HL-60 (cell line): Measurements from ENCODE around the gene SNTB2.

ENCODE experiments used
- DNase-seq, 2 experiments: peaks; one replicate each; pipeline ENCODE4 v3.0.0-alpha.2; 2010 to 2020; ENCODE audit warnings: low read depth in 1 of 2, low spot score in 1 of 2
- H3K27ac ChIP-seq: fragments of 250-450 bp; sonication (Bioruptor Pico); replicated peaks from 2 replicates; pipeline ENCODE4 v1.5.1; 2020; ENCODE audit warnings: mild to moderate bottlenecking, moderate library complexity
- H3K27me3 ChIP-seq: fragments of 250-450 bp; sonication (Bioruptor Pico); 2 replicates; pipeline ENCODE4 v1.5.1; 2021; ENCODE audit warnings: mild to moderate bottlenecking, moderate library complexity; ENCODE audit not compliant: insufficient read depth, poor library complexity, severe bottlenecking
- H3K4me3 ChIP-seq: replicated peaks from 2 replicates; pipeline ENCODE4 v1.5.1; 2011; ENCODE audit warnings: mild to moderate bottlenecking, control low read depth, low read length; ENCODE audit not compliant: insufficient read depth
- GABPA ChIP-seq: IDR thresholded peaks from 2 replicates; pipeline ENCODE4 v1.6.1; 2012; ENCODE audit warnings: low read depth
- POLR2AphosphoS5 ChIP-seq: IDR thresholded peaks from 2 replicates; pipeline ENCODE4 v1.6.1; 2012; ENCODE audit warnings: low read depth
- SPI1 ChIP-seq: IDR thresholded peaks from 2 replicates; pipeline ENCODE4 v1.6.1; 2012; ENCODE audit warnings: low read depth, mild to moderate bottlenecking, borderline replicate concordance
- TF ChIP-seq, protein P1 (sequence below): IDR thresholded peaks from one replicate; pipeline ENCODE4 v1.5.1; 2011; ENCODE audit warnings: low read length, control low read depth, inconsistent platforms; ENCODE audit not compliant: insufficient read depth
- TF ChIP-seq, protein P2 (sequence below): IDR thresholded peaks from 2 replicates; pipeline ENCODE4 v1.6.1; 2012; ENCODE audit warnings: low read depth; ENCODE audit not compliant: insufficient replicate concordance

The SNTB2 gene

DNA sequence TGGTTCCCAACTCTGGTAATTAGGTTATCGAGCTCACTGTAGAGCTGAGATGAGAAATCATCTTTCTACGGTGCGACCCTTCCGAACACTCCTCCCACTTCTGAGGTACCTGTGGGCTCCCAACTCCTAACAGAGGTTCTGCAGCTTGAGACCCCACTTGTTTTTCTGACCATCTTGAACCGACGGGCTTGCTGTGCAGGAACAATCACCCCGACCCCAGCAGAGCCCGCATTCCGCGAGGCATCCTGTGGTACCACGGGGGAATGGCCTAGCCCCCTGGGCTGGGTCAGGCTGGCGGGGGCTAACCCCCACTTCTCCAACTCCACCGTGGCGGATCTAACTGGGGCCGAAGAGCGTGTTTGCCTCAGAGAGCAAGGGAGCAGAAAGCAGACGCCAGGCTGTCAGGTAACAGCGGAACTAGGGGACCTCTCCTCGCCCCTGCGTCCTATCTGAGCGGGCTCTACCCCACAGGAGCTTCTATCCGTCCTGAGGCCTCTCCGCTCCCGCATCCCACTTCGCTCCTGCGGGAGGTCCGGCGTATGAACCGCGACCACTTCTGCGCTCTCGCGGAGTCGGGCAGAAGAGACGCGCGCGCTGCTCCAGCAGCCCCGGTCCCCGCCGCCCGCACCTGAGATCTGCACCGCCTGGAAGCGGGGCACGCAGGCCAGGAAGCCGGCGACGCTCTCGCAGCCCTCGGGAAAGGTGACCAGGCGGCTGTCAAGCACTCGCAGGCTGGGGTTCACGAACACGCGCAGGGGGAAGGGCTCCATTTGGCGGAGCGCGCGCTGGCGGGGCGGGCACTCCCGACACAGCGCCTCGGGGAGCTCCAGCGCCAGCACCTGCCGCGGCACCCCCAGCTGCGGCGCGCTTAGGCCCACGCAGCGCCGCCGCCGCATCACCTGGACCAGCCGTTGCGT, 142.7 kb downstream of the SNTB2 start:
- no peaks in the 10 kb centered on the region for H3K27me3 ChIP-seq
- no peak for DNase-seq
- TF ChIP-seq, protein P1, sequence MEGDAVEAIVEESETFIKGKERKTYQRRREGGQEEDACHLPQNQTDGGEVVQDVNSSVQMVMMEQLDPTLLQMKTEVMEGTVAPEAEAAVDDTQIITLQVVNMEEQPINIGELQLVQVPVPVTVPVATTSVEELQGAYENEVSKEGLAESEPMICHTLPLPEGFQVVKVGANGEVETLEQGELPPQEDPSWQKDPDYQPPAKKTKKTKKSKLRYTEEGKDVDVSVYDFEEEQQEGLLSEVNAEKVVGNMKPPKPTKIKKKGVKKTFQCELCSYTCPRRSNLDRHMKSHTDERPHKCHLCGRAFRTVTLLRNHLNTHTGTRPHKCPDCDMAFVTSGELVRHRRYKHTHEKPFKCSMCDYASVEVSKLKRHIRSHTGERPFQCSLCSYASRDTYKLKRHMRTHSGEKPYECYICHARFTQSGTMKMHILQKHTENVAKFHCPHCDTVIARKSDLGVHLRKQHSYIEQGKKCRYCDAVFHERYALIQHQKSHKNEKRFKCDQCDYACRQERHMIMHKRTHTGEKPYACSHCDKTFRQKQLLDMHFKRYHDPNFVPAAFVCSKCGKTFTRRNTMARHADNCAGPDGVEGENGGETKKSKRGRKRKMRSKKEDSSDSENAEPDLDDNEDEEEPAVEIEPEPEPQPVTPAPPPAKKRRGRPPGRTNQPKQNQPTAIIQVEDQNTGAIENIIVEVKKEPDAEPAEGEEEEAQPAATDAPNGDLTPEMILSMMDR: no peak
- TF ChIP-seq POLR2AphosphoS5: peak; percentile 47
- peak overlapping the region; percentile 69 for H3K27ac ChIP-seq
- peak overlapping the region; percentile 85 for H3K4me3 ChIP-seq

DNA sequence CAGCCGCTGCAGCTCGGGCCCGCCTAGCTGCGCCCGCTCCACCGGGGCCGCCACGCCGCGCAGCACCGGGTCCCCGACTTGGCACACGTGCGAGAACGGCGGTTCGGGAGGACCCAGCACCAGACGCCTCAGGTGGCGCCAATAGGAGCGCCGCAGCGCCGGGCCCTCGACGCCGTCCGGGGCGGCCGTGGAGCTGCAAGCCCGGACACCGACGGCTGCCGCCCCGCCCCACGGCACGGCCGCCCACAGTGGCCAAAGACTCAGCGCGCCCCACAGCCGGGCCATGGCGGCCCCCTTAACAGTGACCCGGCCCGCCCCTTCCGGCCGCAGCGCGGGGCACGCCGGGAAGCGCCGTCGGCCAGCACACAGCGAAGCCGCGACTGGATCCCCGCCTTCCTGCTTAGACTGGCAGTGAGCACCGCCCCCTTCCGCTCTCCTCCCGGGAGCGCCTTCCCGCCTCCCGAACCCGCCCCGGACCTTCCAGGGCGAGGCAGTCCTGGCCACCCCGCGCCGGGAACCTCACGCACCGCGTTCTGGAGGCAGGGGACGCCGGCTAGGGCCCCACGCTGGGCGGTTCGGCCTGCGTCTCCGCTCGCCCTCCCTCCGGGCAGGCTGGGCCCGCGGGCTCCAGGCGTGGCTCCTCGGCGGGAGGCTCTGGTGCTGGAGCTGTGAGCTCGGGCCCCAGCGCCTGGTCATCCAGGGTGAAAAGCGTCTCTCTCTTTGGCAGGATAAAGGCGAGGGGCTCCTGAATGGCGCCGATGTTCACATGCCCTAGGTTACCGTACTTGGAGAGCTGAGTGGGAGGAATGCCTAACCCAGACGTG, 143.5 kb downstream of the SNTB2 start, which contains the start of gene PDF:
Gene PDF, minus strand, starts transcription at position 303 of the 824 bp plus-strand sequence. Its CDS starts 18 bp downstream, at position 285.
- DNase-seq: peak; percentile 86 to 93
- peak within 1 kb of the TSS; percentile 85 for H3K4me3 ChIP-seq
- H3K27ac ChIP-seq: peak within 1 kb of the TSS; percentile 70
- H3K27me3 ChIP-seq: no peaks in the 10 kb centered on the region
- TF ChIP-seq SPI1 (peak; percentile 30; the same call in 1 of the 2 replicates), GABPA (peak; percentile 57; the same call in 1 of the 2 replicates), POLR2AphosphoS5 (peak; percentile 70)
- TF ChIP-seq, protein P1: no peak
- TF ChIP-seq, protein P2, sequence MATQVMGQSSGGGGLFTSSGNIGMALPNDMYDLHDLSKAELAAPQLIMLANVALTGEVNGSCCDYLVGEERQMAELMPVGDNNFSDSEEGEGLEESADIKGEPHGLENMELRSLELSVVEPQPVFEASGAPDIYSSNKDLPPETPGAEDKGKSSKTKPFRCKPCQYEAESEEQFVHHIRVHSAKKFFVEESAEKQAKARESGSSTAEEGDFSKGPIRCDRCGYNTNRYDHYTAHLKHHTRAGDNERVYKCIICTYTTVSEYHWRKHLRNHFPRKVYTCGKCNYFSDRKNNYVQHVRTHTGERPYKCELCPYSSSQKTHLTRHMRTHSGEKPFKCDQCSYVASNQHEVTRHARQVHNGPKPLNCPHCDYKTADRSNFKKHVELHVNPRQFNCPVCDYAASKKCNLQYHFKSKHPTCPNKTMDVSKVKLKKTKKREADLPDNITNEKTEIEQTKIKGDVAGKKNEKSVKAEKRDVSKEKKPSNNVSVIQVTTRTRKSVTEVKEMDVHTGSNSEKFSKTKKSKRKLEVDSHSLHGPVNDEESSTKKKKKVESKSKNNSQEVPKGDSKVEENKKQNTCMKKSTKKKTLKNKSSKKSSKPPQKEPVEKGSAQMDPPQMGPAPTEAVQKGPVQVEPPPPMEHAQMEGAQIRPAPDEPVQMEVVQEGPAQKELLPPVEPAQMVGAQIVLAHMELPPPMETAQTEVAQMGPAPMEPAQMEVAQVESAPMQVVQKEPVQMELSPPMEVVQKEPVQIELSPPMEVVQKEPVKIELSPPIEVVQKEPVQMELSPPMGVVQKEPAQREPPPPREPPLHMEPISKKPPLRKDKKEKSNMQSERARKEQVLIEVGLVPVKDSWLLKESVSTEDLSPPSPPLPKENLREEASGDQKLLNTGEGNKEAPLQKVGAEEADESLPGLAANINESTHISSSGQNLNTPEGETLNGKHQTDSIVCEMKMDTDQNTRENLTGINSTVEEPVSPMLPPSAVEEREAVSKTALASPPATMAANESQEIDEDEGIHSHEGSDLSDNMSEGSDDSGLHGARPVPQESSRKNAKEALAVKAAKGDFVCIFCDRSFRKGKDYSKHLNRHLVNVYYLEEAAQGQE: no peak

DNA sequence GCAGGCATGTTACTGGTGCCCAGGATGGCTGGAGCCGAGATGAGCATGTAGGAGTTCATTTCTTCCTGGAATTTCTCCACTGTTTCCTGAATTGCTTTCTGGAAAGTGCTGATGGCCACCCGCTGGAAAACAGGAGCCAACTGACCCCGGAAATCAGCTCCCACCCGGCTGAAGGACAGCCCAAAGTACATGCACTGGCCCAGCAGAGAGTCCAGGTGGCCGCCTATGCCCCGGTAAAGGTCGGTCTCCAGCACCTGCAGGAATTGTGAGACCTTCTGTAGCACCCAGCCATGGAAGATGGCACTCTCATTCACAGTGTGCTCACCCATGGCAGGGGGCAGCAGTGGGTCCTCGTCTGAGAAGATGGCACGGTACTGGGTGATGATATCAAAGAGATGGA, 147.7 kb downstream of the SNTB2 start:
- TF ChIP-seq GABPA: no peak
- TF ChIP-seq, protein P1: no peak
- TF ChIP-seq SPI1: no peak
- TF ChIP-seq, protein P2: no peak
- TF ChIP-seq POLR2AphosphoS5: no peak
- Histone ChIP-seq H3K27me3 (no peaks in the 10 kb centered on the region), H3K4me3 (no peak overlapping the region), H3K27ac (no peak overlapping the region)
- DNase-seq: no peak
